GM19043 (cell line): ENCODE data around the gene PHYH.

ENCODE experiments used
- ATAC-seq: cut with Tn5 transposase; IDR thresholded peaks from one replicate; pipeline ENCODE4 v1.9.1; 2021; ENCODE audit warnings: low read depth; ENCODE audit not compliant: unreplicated experiment

PHYH gene

GRCh38 chr10:13233358-13233757 lies 66.5 kb downstream of the PHYH start:
- ATAC-seq, result no peak

- ATAC-seq, result no peak
These were observed 68.1 kb downstream of the PHYH start for GRCh38 chr10:13231808-13232207.

GRCh38 chr10:13231190-13231589 lies 68.7 kb downstream of the PHYH start:
- no peak for ATAC-seq
